Body of pancreas (tissue), 4 donors: ENCODE results near the gene MIS18A. TPM values are rescaled to one million over a fixed set of nuclear protein-coding genes. Genes with fewer than 3 reads are reported as not detected.

Experiments used
- ATAC-seq: fragments of 150-250 bp; one replicate; pipeline ENCODE4 v1.9.1; 2016
- DNase-seq, 4 donors: peaks; one replicate each; pipeline ENCODE4 v3.0.0-alpha.2; 2019
- H3K27ac ChIP-seq, 4 donors: fragments of 200-600 bp; sonication (generic); 1 replicate in 3 of 4; 2 replicates in 1 of 4; pipeline versions ENCODE4 v1.5.1 to v1.6.1; 2016 to 2019; ENCODE audit warnings: mild to moderate bottlenecking in 1 of 4, mixed read lengths in 1 of 4, moderate library complexity in 1 of 4
- H3K27me3 ChIP-seq, 2 donors: fragments of 200-600 bp; sonication (generic); one replicate each; pipeline ENCODE4 v1.6.0; 2016; ENCODE audit warnings: mild to moderate bottlenecking in 1 of 2
- H3K36me3 ChIP-seq, 2 donors: fragments of 200-600 bp; sonication (generic); replicated peaks in 1 of 2; 2 replicates each; pipeline ENCODE4 v1.5.1; 2016; ENCODE audit warnings: low read depth in 2 of 2; ENCODE audit not compliant: insufficient read depth in 1 of 2
- H3K4me1 ChIP-seq: fragments of 200-600 bp; sonication (generic); one replicate; pipeline ENCODE4 v1.6.0; 2016
- H3K4me3 ChIP-seq, 2 donors: fragments of 200-600 bp; sonication (generic); 1 replicate in 1 of 2; 2 replicates in 1 of 2; pipeline ENCODE4 v1.5.1; 2016 to 2019
- H3K9me3 ChIP-seq, 3 donors: fragments of 200-600 bp; sonication (generic); 1 replicate in 2 of 3; 2 replicates in 1 of 3; pipeline ENCODE4 v1.5.1; 2016
- CTCF ChIP-seq, 7 experiments: fragments of 450-650 bp in 4 of 7; fragments of 200-600 bp in 3 of 7; sonication (generic) in 3 of 7; IDR thresholded peaks; one replicate each; pipeline ENCODE4 v1.5.1; 2016 to 2019; ENCODE audit warnings: antibody characterized with exemption in 7 of 7
- POLR2A ChIP-seq, 3 donors: fragments of 450-650 bp; IDR thresholded peaks; one replicate each; pipeline ENCODE4 v1.6.1; 2016; ENCODE audit warnings: antibody characterized with exemption in 3 of 3, mild to moderate bottlenecking in 2 of 3
- WGBS, 2 donors: methylation state at CpG; one replicate each; pipeline ENCODE4 v1.1.5; 2017; 5-methylcytosine and 5-hydroxymethylcytosine counted together
- intact Hi-C: fragments of 100-400 bp; cut with DNase I; formaldehyde crosslinking; loops from one replicate; pipeline ENCODE4 v1.15.1; 2023
- total RNA-seq, 2 donors: library from RNA; depleted of rRNA; stranded (reverse); fragments of >200 nt; gene quantifications; one replicate each; pipeline ENCODE4 v1.1.0, GENCODE V29; 2016

The MIS18A gene
- total RNA-seq, 2 donors from 2014 or later, result 4.3 to 5.2 TPM

GRCh38 chr21:32317726-32318125 lies 38.9 kb upstream of the MIS18A start:
- Histone ChIP-seq H3K9me3 (no peaks in the 10 kb centered on the region), H3K4me3 (no peak overlapping the region), H3K4me1 (no peaks in the 10 kb centered on the region), H3K36me3 (peaks cover 0 to 61% of the 10 kb centered on the region in 2 donors), H3K27ac (no peak overlapping the region), H3K27me3 (no peaks in the 10 kb centered on the region)
- TF ChIP-seq POLR2A (IDR thresholded peaks at IDR 0.05) (no peak), CTCF (IDR thresholded peaks at IDR 0.05) (no peak)
- ATAC-seq, result no peak
- intact Hi-C loops, result no loop called here
- DNase-seq, result no peak
- 84 to 88% methylated on average over 7 to 8 of the region's 9 CpGs for WGBS, 2 donors

- no peak for ATAC-seq
- H3K4me1 ChIP-seq, result no peaks in the 10 kb centered on the region
- peaks cover 0 to 58% of the 10 kb centered on the region in 2 donors for H3K36me3 ChIP-seq
- WGBS, 2 donors, result 92 to 93% methylated on average over 16 to 21 of the region's 22 CpGs
- DNase-seq, result no peak
- intact Hi-C loops, result no loop called here
- H3K27me3 ChIP-seq, result no peaks in the 10 kb centered on the region
- H3K9me3 ChIP-seq, result no peaks in the 10 kb centered on the region
- H3K4me3 ChIP-seq, result no peak overlapping the region
- TF ChIP-seq CTCF (IDR thresholded peaks at IDR 0.05), result no peak
- TF ChIP-seq POLR2A (IDR thresholded peaks at IDR 0.05), result no peak
- no peak overlapping the region for H3K27ac ChIP-seq
Observed at GRCh38 chr21:32316361-32317215, 37.7 kb upstream of the MIS18A start.

- Histone ChIP-seq H3K36me3 (peaks cover 0 to 51% of the 10 kb centered on the region in 2 donors), H3K4me1 (no peaks in the 10 kb centered on the region), H3K27me3 (no peaks in the 10 kb centered on the region), H3K4me3 (no peak overlapping the region), H3K27ac (no peak overlapping the region), H3K9me3 (no peaks in the 10 kb centered on the region)
- WGBS, 2 donors, result 85 to 96% methylated on average over 13 to 14 of the region's 14 CpGs
- no peak for ATAC-seq
- DNase-seq, result no peak
- TF ChIP-seq POLR2A (IDR thresholded peaks at IDR 0.05) (no peak), CTCF (IDR thresholded peaks at IDR 0.05) (no peak)
- intact Hi-C loops, result no loop called here
Observed at GRCh38 chr21:32315511-32316281, 36.8 kb upstream of the MIS18A start.

- TF ChIP-seq CTCF (IDR thresholded peaks at IDR 0.05) (no peak), POLR2A (IDR thresholded peaks at IDR 0.05) (no peak)
- no peak overlapping the region for H3K27ac ChIP-seq
- ATAC-seq, result no peak
- no peaks in the 10 kb centered on the region for H3K4me1 ChIP-seq
- no peak for DNase-seq
- WGBS, 2 donors, result 91 to 93% methylated on average over 12 to 16 of the region's 16 CpGs
- H3K27me3 ChIP-seq, result no peaks in the 10 kb centered on the region
- H3K4me3 ChIP-seq, result no peak overlapping the region
- peaks cover 0 to 42% of the 10 kb centered on the region in 2 donors for H3K36me3 ChIP-seq
- intact Hi-C loops, result no loop called here
- H3K9me3 ChIP-seq, result no peaks in the 10 kb centered on the region
Observed at GRCh38 chr21:32314806-32315205, 36.0 kb upstream of the MIS18A start.
